IPS-18c (cell line): ENCODE data around the gene TANGO2.

Experiments used
- H3K4me3 ChIP-seq: 2 replicates; pipeline ENCODE4 v1.7.0; 2013; ENCODE audit warnings: low read depth, mild to moderate bottlenecking, low read length, moderate library complexity; ENCODE audit not compliant: insufficient read depth
- H3K9me3 ChIP-seq: one replicate; pipeline ENCODE4 v1.6.1; 2013; ENCODE audit warnings: mild to moderate bottlenecking, low read length, moderate library complexity; ENCODE audit not compliant: control insufficient read depth, insufficient read depth

Gene TANGO2

GRCh38 chr22:20029550-20030225 is 8.8 kb downstream of the TANGO2 start:
- no peak overlapping the region for H3K4me3 ChIP-seq

GRCh38 chr22:20031732-20032406 is 11.0 kb downstream of the TANGO2 start:
- H3K9me3 ChIP-seq, result peaks cover 3% of the 10 kb centered on the region

More at GRCh38 chr22:20029550-20030225, 8.8 kb downstream of the TANGO2 start:
- peaks cover 3% of the 10 kb centered on the region for H3K9me3 ChIP-seq

GRCh38 chr22:20032407-20032991 is 11.6 kb downstream of the TANGO2 start:
- Histone ChIP-seq H3K9me3 (peaks cover 3% of the 10 kb centered on the region), H3K4me3 (no peak overlapping the region)

More at GRCh38 chr22:20031732-20032406, 11.0 kb downstream of the TANGO2 start:
- H3K4me3 ChIP-seq, result no peak overlapping the region

DNA sequence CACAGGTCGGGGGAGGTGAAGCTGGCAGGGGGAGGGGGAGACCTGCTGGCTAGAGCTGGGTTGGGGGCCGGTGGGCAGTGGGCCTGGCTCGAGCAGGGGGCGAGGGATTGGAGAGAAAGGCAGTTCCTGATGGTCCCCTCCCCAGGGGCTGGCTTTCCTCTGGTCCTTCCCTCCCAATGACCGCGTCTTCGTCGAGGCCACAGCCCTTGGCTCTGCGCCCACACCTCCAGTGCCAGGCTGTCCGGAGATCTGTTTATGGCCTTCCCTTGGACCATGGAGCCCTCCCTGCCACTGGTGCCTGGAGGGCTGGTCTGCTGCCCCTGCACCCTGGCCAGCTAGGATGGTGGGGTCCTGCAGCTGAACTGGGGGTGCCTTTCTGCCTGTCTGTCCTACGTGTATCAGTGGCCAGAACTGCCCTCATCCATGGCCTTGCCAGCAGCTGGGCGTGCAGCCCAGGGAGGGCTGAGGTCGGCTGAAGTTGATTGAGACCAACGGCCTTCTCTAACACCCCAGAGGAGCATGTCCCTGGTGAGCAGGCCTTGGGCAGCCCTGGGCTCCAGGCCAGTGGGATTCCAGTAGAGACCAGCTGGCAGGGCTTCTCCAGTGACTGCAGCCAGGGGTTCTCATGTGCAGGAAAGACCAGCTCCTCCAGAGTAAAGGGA is 12.3 kb downstream of the TANGO2 start:
- H3K9me3 ChIP-seq, result peaks cover 3% of the 10 kb centered on the region
- H3K4me3 ChIP-seq, result no peak overlapping the region

DNA sequence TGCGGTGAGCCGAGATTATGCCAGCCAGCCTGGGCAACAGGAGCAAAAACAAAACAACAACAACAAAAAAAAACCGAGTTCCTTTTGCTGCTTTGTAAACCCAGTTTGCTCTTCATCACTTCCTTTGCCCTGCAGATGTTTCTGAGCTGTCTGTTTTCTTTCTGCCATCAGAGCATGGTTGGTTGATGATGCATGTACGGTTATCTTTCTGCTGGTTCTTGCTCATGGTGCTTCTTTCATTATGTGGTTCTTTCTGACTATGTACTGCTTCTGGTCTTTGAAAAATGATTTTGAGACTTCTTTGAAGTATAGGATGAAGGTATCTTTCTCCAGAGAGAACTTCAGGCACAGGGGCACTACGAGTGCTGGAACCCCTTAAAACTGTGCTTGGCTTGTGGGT is 13.2 kb downstream of the TANGO2 start:
- Histone ChIP-seq H3K4me3 (no peak overlapping the region), H3K9me3 (peaks cover 3% of the 10 kb centered on the region)

- peaks cover 3% of the 10 kb centered on the region for H3K9me3 ChIP-seq
- no peak overlapping the region for H3K4me3 ChIP-seq
Observed at GRCh38 chr22:20035375-20036083, 14.6 kb downstream of the TANGO2 start.

DNA sequence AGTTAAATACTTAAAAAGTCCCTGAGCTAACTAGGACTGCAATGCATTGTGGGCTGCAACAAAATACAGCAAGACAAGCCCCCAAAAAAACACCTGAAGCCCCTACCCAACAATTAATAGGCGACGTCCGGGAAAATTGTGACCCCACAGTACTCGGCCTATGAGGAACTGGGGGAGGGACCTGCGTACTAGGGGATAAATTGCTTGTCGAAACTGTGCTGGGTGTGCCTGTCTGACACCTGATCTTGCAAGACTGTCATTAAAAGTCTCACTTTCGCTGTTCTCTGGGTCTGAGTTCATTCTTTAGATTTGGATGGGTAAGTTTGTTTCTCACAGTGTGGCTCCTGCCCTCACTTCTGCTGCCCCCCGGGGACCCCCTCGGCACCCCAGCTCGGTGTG is 15.2 kb downstream of the TANGO2 start:
- Histone ChIP-seq H3K4me3 (no peak overlapping the region), H3K9me3 (peaks cover 3% of the 10 kb centered on the region)

- H3K9me3 ChIP-seq, result peaks cover 3% of the 10 kb centered on the region
Observed at GRCh38 chr22:20036535-20037392, 15.9 kb downstream of the TANGO2 start.

GRCh38 chr22:20037419-20037818 is 16.5 kb downstream of the TANGO2 start:
- peaks cover 3% of the 10 kb centered on the region for H3K9me3 ChIP-seq
- no peak overlapping the region for H3K4me3 ChIP-seq

More at GRCh38 chr22:20036535-20037392, 15.9 kb downstream of the TANGO2 start:
- no peak overlapping the region for H3K4me3 ChIP-seq

DNA sequence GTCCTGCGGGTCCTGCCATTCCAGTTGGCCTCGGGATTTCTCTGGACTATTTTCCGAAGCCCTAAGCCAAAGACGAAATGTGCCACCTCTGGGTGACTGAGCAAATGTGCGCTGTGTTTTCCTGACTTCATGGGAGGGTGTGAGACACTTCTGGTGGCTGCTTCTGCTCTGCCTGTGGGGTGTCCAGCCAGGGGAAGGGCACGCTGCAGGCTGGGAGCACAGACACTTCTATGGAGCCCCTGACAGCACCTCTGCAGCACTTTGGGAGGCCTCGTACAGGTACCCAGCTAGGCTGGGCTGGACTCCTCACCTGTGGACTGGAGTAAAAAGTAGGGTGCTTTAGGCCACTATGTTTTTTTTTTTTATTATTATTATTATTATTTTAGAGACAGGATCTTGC is 17.7 kb downstream of the TANGO2 start:
- H3K9me3 ChIP-seq, result peaks cover 3% of the 10 kb centered on the region
- H3K4me3 ChIP-seq, result no peak overlapping the region

- Histone ChIP-seq H3K4me3 (no peak overlapping the region), H3K9me3 (no peaks in the 10 kb centered on the region)
Observed at GRCh38 chr22:20039683-20040325, 18.9 kb downstream of the TANGO2 start.

GRCh38 chr22:20040327-20041200 is 19.7 kb downstream of the TANGO2 start:
- no peak overlapping the region for H3K4me3 ChIP-seq
- H3K9me3 ChIP-seq, result no peaks in the 10 kb centered on the region

- H3K9me3 ChIP-seq, result no peaks in the 10 kb centered on the region
- H3K4me3 ChIP-seq, result no peak overlapping the region
Observed at GRCh38 chr22:20043057-20043996, 22.4 kb downstream of the TANGO2 start.

DNA sequence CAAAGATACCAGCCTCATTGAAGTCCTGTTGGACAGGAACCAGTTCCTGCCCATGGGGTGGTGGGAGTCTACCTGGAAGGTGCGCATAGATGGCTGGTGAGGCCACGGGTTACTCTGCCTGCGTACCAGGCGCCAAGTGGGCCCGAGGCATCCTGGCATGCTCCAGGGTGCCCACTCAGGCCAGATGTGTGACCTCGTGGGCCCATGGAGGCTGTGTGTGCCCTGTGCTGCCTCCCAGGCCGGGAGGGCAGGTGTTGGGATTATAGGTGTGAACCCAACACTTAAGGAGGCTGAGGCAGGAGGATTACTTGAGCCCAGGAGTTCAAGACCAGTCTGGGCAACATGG is 23.1 kb downstream of the TANGO2 start:
- no peaks in the 10 kb centered on the region for H3K9me3 ChIP-seq
- H3K4me3 ChIP-seq, result no peak overlapping the region
